Measurements from ENCODE around the gene ATG101.

The ATG101 gene

DNA sequence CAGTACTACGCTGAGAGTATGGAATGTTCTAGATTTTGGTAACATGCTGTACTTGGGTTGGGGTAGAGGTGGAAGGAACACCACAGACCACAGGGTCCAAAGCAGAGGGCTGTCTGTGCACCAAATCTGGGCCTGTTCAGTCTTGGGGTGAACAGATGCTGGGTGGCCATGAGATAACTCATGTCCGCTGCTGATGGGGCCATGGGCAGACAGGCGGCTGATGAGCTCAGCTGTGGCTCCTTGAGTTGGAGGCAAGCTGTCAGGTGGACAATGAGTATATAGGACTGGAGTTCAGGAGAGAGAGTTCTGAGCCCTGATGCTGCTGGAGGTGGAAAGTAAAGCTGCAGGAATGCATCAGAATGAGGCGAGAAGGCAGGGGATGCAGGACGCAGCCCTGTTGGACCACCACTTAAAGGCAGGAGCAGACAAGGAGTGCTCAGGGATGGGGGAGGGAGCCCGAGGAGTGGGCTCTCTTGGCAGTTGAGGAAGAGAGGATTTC is 16.0 kb downstream of the ATG101 start:
- TF ChIP-seq GATA2 (IDR thresholded peaks at IDR 0.05; ENCODE audit: low read depth, low read length) = no peak
- TF ChIP-seq GATA3 (IDR thresholded peaks at IDR 0.05; ENCODE audit: low read depth, low read length) = no peak

DNA sequence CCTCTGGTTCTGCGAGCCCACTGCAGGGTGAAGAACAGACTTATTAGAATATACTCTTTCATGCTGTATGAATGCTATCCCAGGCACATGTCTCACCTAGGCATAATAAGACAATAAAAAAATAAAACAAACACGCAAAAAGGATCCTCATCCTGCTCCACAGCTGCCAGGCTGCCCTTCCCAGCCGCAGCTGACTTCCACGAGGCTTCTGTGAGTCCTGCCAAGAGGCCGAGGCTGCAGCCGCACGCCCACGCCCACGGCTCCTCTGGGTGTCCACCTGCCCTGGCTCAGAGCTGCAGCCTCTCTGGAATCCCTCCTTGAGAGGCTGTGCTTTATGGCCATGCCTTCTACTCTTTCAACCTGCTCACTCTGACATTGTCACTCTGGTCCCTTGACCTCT is 16.6 kb downstream of the ATG101 start:
- TF ChIP-seq GATA2 (IDR thresholded peaks at IDR 0.05; ENCODE audit: low read depth, low read length) (no peak), GATA3 (IDR thresholded peaks at IDR 0.05; ENCODE audit: low read depth, low read length) (no peak)

DNA sequence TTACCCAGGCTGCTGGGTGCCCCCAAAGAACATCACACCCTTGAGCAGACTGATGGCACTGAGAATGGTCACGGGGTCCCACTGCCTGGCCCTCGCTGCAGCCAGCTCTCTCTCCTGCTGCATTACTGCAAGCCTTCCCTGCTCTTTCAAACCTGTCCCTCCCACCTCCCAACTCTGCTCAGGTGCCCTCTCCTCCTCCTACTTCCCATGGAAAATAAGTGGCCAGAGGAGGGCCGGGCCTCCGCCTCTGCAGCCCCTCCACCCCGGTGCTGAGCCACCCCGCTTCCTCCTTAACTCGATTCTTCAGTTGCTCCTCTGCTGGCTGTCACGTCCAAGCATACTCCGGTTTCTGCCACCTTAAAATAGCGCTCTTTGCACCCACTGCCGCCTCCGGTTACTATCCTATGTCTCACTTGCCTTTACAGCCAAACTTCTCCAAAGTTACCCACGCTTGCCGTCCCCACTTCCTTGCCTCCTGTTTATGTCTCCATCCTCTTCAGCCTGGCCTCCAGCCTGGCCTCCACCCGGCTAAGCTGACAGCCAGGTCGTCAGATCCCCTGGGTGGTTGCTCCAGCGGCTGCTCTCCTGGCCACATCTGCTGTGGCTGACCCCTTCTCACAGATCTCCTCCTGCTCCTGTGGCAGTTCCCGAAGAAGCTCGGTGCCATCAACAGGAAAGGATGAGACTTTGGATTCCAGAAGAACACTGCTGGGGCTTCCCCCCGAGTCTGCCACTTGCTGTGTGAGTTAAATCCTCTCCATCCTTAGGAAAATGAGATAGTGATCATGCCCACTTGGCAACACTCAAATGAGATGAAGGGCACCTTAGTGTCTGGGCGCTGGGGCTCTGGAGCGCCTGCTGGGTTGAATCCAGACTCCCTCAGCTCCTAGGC is 17.4 kb downstream of the ATG101 start:
- no peak for TF ChIP-seq GATA3 (IDR thresholded peaks at IDR 0.05; ENCODE audit: low read depth, low read length)
- no peak for TF ChIP-seq GATA2 (IDR thresholded peaks at IDR 0.05; ENCODE audit: low read depth, low read length)

DNA sequence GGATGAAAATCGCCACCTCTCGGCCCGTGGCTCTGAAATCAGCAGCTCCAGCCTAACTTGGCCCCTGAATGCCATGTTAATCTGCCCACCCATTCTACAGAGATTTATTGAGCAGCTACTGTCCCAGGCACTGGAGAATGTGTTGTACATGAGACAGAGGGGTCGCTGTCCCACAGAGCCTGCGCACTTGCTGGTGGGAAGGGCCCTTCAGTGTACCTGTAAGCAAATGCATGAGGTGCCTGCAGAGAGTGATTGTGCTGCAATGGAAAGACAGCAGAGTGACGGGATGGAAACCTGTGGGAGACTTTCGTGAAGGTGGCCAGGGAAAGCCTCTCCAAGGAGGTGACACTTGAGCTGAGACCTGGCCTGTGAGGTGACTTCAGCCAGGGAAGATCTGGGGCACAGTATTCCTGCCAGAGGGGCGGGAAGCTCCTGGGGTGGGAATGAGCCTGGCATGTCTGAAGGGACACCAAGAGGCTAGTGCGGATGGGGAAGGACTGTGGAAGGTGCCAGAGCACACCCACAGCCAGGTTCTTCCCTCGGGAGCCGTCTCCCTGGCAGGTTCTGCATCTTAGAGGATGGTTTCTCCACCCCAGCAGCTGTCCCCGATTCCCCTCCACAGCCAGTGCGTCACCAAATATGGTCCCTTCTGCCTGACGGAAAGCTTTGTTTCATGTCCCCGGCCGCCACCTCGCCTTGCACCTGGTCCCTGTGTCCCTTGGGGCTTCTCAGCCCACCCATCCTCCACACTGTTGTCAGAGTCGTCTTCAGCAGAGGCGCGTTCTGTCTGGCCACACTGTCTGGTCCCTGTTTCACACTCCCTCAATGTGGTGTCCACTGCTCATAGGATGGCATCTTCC is 18.4 kb downstream of the ATG101 start:
- no peak for TF ChIP-seq GATA2 (IDR thresholded peaks at IDR 0.05; ENCODE audit: low read depth, low read length)
- TF ChIP-seq GATA3 (IDR thresholded peaks at IDR 0.05; ENCODE audit: low read depth, low read length) = no peak

DNA sequence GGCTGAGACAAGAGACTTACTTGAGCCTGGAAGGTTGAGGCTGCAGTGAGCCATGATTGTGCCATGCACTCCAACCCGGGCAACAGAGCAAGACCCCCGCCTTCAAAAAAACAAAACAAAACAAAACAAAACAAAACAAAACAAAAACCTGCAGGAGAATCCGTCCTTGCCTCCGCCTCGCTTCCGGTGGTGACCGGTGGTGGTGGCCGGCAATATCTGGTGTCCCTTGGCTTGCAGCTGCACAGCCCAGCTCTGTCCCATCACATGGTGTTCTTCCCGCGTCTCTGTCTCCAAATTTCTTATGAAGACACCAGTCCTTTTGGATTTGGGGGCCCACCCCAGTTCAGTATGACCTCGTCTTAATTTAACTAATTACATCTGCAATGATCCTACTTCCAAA is 19.7 kb downstream of the ATG101 start:
- TF ChIP-seq GATA3 (IDR thresholded peaks at IDR 0.05; ENCODE audit: low read depth, low read length) = no peak
- no peak for TF ChIP-seq GATA2 (IDR thresholded peaks at IDR 0.05; ENCODE audit: low read depth, low read length)

DNA sequence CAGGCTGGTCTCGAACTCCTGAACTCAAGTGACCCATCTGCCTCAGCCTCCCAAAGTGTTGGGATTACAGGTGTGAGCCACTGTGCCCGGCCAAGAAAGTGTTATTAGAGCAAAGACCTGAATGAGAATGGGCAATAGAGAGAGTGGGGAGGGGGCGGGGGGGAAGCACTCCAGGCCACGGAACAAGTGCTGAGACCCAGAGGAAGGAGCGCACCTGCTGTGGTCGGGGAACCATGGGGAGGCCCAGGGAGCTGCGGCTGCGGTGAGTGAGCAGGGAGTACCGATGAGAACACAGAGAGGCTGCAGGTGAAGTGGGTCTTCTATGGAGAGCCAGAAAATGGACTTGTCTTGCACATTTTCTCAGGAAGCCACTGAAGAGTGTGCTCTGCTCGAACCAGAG is 20.5 kb downstream of the ATG101 start:
- no peak for TF ChIP-seq GATA2 (IDR thresholded peaks at IDR 0.05; ENCODE audit: low read depth, low read length)
- no peak for TF ChIP-seq GATA3 (IDR thresholded peaks at IDR 0.05; ENCODE audit: low read depth, low read length)

DNA sequence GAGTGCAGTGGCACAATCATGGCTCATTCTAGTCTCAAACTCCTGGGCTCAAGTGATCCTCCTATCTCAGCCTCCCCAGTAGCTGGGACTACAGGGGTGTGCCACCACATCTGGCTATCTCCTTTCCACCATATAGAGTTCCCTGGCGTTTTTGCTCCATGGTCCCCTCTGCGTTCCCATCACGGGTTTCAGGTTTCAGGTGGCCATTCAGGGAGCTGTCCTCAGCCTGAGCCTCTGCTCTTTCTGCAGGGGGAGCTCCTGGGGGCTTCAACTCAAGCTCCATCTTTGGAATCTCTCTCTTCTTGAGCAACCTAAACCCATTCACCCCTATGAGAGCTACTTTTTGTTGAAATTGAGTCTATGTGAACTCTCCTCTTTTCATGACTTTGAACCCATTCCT is 21.3 kb downstream of the ATG101 start:
- no peak for TF ChIP-seq GATA2 (IDR thresholded peaks at IDR 0.05; ENCODE audit: low read depth, low read length)
- TF ChIP-seq GATA3 (IDR thresholded peaks at IDR 0.05; ENCODE audit: low read depth, low read length) = no peak

DNA sequence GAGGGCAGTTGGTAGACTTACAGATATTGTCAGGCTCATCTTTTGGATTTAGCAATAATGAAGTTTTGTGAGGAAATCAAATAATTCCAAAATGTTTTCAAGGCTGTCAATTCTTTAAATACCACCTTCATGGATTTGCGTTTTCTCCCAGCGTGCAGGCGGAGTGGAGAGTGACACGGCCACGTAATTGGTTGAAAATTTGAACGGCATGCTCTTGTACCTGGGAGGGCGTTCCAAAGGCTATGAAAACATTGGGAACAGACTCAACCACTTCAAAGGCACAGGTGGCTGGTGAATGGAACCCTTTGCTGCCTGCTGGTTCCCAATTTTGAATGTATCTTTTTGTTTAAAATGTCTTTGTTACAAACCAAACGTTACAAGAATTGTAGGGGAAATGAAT is 22.1 kb downstream of the ATG101 start:
- no peak for TF ChIP-seq GATA3 (IDR thresholded peaks at IDR 0.05; ENCODE audit: low read depth, low read length)
- TF ChIP-seq GATA2 (IDR thresholded peaks at IDR 0.05; ENCODE audit: low read depth, low read length) = no peak

DNA sequence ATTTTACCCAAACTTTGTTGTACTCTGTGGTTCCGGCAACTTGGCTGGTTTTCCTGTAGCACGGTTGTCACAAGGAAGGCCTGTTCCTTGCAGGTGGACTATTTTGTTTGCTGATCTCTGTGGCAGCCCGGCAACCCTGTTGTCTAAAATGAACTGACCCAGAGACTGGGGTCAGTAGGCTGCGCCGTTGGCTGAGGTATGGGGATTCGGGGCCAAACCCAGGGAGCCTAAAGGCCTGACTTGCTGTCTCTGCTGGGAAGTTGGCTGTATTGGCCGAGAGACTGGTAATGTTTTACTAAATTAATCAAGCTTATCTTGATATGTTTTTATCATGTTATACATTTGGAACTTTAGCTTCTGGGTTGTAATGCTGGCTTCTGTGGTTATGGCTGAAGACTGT is 23.6 kb downstream of the ATG101 start:
- TF ChIP-seq GATA2 (IDR thresholded peaks at IDR 0.05; ENCODE audit: low read depth, low read length) (no peak), GATA3 (IDR thresholded peaks at IDR 0.05; ENCODE audit: low read depth, low read length) (no peak)

DNA sequence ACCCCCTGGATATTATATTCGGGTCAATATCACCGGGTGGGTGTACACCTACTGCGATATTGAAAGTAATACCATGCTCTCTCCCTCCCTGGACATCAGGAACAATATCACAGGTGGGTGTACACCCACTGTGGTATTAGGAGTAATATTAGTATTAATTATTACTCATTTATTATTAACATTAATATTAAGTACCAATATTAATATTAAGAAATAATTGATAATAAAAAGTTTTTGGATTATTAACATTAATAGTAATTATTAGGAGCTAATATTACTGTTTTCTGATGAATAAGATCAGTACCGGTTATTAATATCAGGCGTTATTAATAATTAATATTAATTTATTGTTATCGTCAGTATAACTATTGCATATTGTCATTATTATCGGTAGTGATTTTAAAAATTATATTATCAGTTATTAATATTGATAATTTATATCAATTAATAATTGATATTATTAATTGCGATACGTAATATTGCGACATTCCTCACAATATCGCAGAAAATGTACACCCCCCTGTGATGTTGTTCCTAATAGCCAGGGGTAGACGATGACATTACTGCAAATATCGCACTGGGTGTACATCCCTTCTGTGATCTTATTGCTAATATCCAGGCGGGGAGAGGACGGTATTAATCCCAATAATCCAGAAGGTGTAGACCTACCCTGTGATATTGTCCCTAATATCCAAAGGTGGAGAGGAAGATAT is 26.7 kb downstream of the ATG101 start:
- TF ChIP-seq GATA3 (IDR thresholded peaks at IDR 0.05; ENCODE audit: low read depth, low read length) (no peak), GATA2 (IDR thresholded peaks at IDR 0.05; ENCODE audit: low read depth, low read length) (no peak)

DNA sequence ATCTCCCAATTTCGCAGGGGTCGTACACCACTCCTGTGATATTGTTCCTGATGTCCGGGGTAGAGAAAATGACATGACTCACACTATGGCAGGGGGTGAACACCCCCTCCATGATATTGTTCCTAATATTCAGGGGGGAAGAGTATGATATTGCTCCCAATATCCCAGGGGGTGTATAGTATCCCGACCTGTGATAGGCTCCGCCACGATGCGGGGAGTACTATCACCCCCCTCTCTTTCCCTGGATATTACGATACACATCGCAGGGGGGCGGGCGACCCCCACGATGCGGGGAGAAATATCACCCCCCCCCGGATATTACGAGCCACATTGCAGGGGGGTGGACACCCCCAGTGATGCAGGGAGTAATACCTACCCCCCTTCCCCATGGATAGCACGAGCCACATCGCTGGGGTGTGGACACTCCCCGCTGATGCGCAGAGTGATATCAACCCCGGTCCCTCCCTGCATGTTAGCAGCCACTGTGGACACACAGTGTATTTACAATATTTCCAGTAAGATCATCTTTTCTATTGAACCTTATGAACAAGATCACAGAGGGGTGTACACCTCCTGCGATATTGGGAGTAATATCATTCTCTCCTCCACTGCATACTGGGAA is 27.4 kb downstream of the ATG101 start:
- TF ChIP-seq GATA2 (IDR thresholded peaks at IDR 0.05; ENCODE audit: low read depth, low read length) (no peak), GATA3 (IDR thresholded peaks at IDR 0.05; ENCODE audit: low read depth, low read length) (no peak)

DNA sequence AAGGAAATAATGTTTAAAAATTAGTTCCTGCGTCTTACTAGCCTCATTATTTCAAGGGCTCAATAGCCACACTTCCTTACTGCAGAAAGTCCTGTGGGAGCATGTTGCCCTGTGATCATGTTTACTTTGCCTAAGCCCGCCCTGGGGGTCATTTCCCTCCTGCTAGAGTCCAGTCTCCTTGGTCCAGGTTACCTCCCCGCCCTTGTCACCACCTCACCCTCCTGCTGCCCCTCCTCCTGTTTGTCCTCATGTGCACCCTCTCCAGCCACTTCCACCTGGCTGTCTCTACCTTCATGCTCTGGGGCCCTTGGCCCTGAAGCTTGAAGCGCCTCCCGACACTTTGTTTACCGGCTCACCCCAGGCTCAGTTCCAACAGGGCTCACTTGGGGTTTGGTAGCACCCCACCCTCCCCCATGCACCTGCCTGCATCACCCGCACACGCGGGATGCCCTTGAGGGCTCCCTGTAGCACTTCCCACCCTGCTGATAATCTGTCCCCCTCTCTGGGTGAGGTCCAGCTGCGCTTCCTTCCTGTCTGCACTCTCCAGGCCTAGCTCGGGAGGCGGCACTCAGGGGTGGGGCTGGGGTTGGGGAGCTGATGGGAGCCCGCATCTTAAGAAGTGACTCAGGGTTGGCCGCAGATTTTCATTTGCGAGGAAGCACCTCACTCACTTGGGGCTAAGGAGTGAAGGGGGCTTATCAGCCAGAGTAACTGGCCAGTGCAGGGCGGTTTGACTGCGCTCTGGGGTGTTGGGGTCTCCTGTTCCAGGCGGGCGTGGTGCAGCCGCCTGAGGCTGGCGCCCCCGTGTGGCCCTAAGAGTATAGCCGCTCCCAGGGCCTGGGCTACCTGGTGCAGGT is 49.8 kb downstream of the ATG101 start:
- TF ChIP-seq GATA3 (IDR thresholded peaks at IDR 0.05; ENCODE audit: low read depth, low read length) (no peak), GATA2 (IDR thresholded peaks at IDR 0.05; ENCODE audit: low read depth, low read length) (no peak)
